ENCODE data around the gene MUC5AC.

MUC5AC gene

GRCh38 chr11:1204381-1205101 lies 46.8 kb downstream of the MUC5AC start:
- H3K27ac ChIP-seq (ENCODE audit: low read length), result no peak overlapping the region

GRCh38 chr11:1205121-1205986 lies 47.6 kb downstream of the MUC5AC start:
- H3K27ac ChIP-seq (ENCODE audit: low read length), result no peak overlapping the region
- no peak overlapping the region for H3K9ac ChIP-seq (ENCODE audit: low read depth, low read length)

More at GRCh38 chr11:1204381-1205101, 46.8 kb downstream of the MUC5AC start:
- Histone ChIP-seq H3K9ac (ENCODE audit: low read depth, low read length) (no peak overlapping the region), H3K79me2 (ENCODE audit: insufficient read depth, low read length) (no peaks in the 10 kb centered on the region), H3K27me3 (ENCODE audit: insufficient read depth, low read length, poor library complexity) (no peaks in the 10 kb centered on the region), H3K36me3 (ENCODE audit: insufficient read depth, low read length) (no peaks in the 10 kb centered on the region), H3K4me2 (ENCODE audit: insufficient read depth, low read length) (no peak overlapping the region), H3K9me3 (ENCODE audit: insufficient read depth, low read length, severe bottlenecking) (no peaks in the 10 kb centered on the region), H4K20me1 (ENCODE audit: insufficient read depth, low read length) (peaks cover 12% of the 10 kb centered on the region), H3K4me1 (ENCODE audit: insufficient read depth, low read length) (no peaks in the 10 kb centered on the region), H3K4me3 (ENCODE audit: low read depth in 1 of 2, low read length in 2 of 2) (no peak overlapping the region), H2AFZ (ENCODE audit: low read depth, low read length) (no peak overlapping the region)
- ATAC-seq (ENCODE audit: insufficient read depth, low read depth) (no peak), DNase-seq (no peak)
- TF ChIP-seq EZH2 (IDR thresholded peaks at IDR 0.05; ENCODE audit: borderline replicate concordance, low read depth, low read length, severe bottlenecking) (no peak), CTCF (IDR thresholded peaks at IDR 0.05; ENCODE audit: borderline replicate concordance, extremely low read depth, low read length, poor library complexity, severe bottlenecking) (no peak)

GRCh38 chr11:1205987-1206331 lies 48.2 kb downstream of the MUC5AC start:
- ATAC-seq (ENCODE audit: insufficient read depth, low read depth), result no peak
- Histone ChIP-seq H3K4me3 (ENCODE audit: low read depth in 1 of 2, low read length in 2 of 2) (no peak overlapping the region), H4K20me1 (ENCODE audit: insufficient read depth, low read length) (peaks cover 12% of the 10 kb centered on the region), H3K4me2 (ENCODE audit: insufficient read depth, low read length) (no peak overlapping the region), H3K79me2 (ENCODE audit: insufficient read depth, low read length) (no peaks in the 10 kb centered on the region), H3K9me3 (ENCODE audit: insufficient read depth, low read length, severe bottlenecking) (no peaks in the 10 kb centered on the region), H3K9ac (ENCODE audit: low read depth, low read length) (no peak overlapping the region), H3K27ac (ENCODE audit: low read length) (no peak overlapping the region), H2AFZ (ENCODE audit: low read depth, low read length) (no peak overlapping the region), H3K27me3 (ENCODE audit: insufficient read depth, low read length, poor library complexity) (no peaks in the 10 kb centered on the region), H3K36me3 (ENCODE audit: insufficient read depth, low read length) (no peaks in the 10 kb centered on the region), H3K4me1 (ENCODE audit: insufficient read depth, low read length) (no peaks in the 10 kb centered on the region)
- TF ChIP-seq EZH2 (IDR thresholded peaks at IDR 0.05; ENCODE audit: borderline replicate concordance, low read depth, low read length, severe bottlenecking) (no peak), CTCF (IDR thresholded peaks at IDR 0.05; ENCODE audit: borderline replicate concordance, extremely low read depth, low read length, poor library complexity, severe bottlenecking) (no peak)
- no peak for DNase-seq

More at GRCh38 chr11:1205121-1205986, 47.6 kb downstream of the MUC5AC start:
- TF ChIP-seq CTCF (IDR thresholded peaks at IDR 0.05; ENCODE audit: borderline replicate concordance, extremely low read depth, low read length, poor library complexity, severe bottlenecking), result no peak
- TF ChIP-seq EZH2 (IDR thresholded peaks at IDR 0.05; ENCODE audit: borderline replicate concordance, low read depth, low read length, severe bottlenecking), result no peak
- H3K9me3 ChIP-seq (ENCODE audit: insufficient read depth, low read length, severe bottlenecking), result no peaks in the 10 kb centered on the region
- DNase-seq (no peak), ATAC-seq (ENCODE audit: insufficient read depth, low read depth) (no peak)
- no peaks in the 10 kb centered on the region for H3K4me1 ChIP-seq (ENCODE audit: insufficient read depth, low read length)
- no peak overlapping the region for H2AFZ ChIP-seq (ENCODE audit: low read depth, low read length)
- no peaks in the 10 kb centered on the region for H3K27me3 ChIP-seq (ENCODE audit: insufficient read depth, low read length, poor library complexity)
- no peak overlapping the region for H3K4me2 ChIP-seq (ENCODE audit: insufficient read depth, low read length)
- no peaks in the 10 kb centered on the region for H3K36me3 ChIP-seq (ENCODE audit: insufficient read depth, low read length)
- no peak overlapping the region for H3K4me3 ChIP-seq (ENCODE audit: low read depth in 1 of 2, low read length in 2 of 2)
- no peaks in the 10 kb centered on the region for H3K79me2 ChIP-seq (ENCODE audit: insufficient read depth, low read length)
- peaks cover 12% of the 10 kb centered on the region for H4K20me1 ChIP-seq (ENCODE audit: insufficient read depth, low read length)

All from DND-41 (cell line).